ENCODE data around the gene ARMC2. TPM values are rescaled to one million over a fixed set of nuclear protein-coding genes. Genes with fewer than 3 reads are reported as not detected.

The ARMC2 gene
- total and polyA plus RNA-seq, 2 experiments from 2014 or later = 2.7 to 4.4 TPM

DNA sequence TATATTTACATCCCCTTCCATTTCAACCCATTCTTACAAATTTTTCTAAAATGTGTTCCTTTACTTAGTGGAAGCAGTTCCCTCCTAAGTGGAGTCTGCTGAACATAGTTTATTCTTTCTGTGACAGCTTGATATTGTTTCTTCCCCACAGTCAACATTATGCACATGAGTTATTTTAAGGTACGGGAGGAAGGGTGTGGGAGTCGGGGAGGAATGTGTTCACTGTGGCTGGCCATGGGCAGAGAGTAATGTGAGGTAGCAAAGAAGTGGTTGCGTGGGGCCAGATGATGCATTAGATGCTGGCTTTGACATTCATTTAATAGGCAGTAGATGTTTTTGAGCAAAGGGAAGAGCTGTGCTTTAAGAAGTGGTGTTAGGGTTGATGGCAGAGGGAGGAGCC, 98.5 kb downstream of the ARMC2 start:
- no peak for ATAC-seq
- TF ChIP-seq ZNF331 (CRISPR knock-in tag; IDR thresholded peaks at IDR 0.05; ENCODE audit: low read depth) = no peak
- TF ChIP-seq ZNF114 (CRISPR knock-in tag; IDR thresholded peaks at IDR 0.05) = no peak
- TF ChIP-seq JUNB (IDR thresholded peaks at IDR 0.05; ENCODE audit: unreplicated experiment) = no peak
- TF ChIP-seq EZH2 (IDR thresholded peaks at IDR 0.05; ENCODE audit: low read depth, unreplicated experiment) = no peak
- no peak for TF ChIP-seq EZH2phosphoT487 (IDR thresholded peaks at IDR 0.05; ENCODE audit: unreplicated experiment)
- no peak for TF ChIP-seq CTCF (conservative IDR thresholded peaks at IDR 0.05; ENCODE audit: low read depth in 2 of 2)
- TF ChIP-seq ZNF462 (CRISPR knock-in tag; IDR thresholded peaks at IDR 0.05) = no peak
- TF ChIP-seq NANOG (IDR thresholded peaks at IDR 0.05; ENCODE audit: borderline replicate concordance) = no peak
- no peak for TF ChIP-seq STAT1 (IDR thresholded peaks at IDR 0.05; ENCODE audit: unreplicated experiment)
- no peak for TF ChIP-seq POLR2AphosphoS5 (IDR thresholded peaks at IDR 0.05; ENCODE audit: low read depth)
- H3K9me2 ChIP-seq (ENCODE audit: insufficient read depth) = no peaks in the 10 kb centered on the region
- Mint-ChIP-seq H3K27me3 (ENCODE audit: insufficient read depth, low read depth, poor library complexity) (no peaks in the 10 kb centered on the region), H3K4me1 (peaks cover 16% of the 10 kb centered on the region), H3K4me3 (no peak overlapping the region), H3K9me3 (no peaks in the 10 kb centered on the region), H3K36me3 (ENCODE audit: low read depth) (no peaks in the 10 kb centered on the region), H3K27ac (no peak overlapping the region)
- H3F3A ChIP-seq (replicated peaks; ENCODE audit: low read depth) = no peaks in the 10 kb centered on the region
- no peak overlapping the region for H2AFZ ChIP-seq
- H3K27me3 ChIP-seq (ENCODE audit: insufficient read depth) = no peaks in the 10 kb centered on the region
- no peak overlapping the region for H3K4me2 ChIP-seq
- no peak overlapping the region for H3K4me3 ChIP-seq
- H3K4me1 ChIP-seq (ENCODE audit: insufficient read depth) = peaks cover 9% of the 10 kb centered on the region; the same call in 1 of the 2 replicates
- H3K79me2 ChIP-seq (replicated peaks; ENCODE audit: insufficient read depth) = no peaks in the 10 kb centered on the region
- no peak overlapping the region for H3K27ac ChIP-seq (ENCODE audit: low read depth)
- H3K36me3 ChIP-seq (ENCODE audit: insufficient read depth) = no peaks in the 10 kb centered on the region
- no peak for DNase-seq (ENCODE audit: low spot score)
- no peaks in the 10 kb centered on the region for H4K20me1 ChIP-seq (replicated peaks; ENCODE audit: insufficient read depth)

All from GM23338 (cell line).